ENCODE results near the gene ANKRD13A. TPM values are rescaled to one million over a fixed set of nuclear protein-coding genes. Genes with fewer than 3 reads are reported as not detected.
A peak's percentile ranks its signal among the peaks of the same experiment; 100 is the strongest.

ANKRD13A gene
- total RNA-seq, 4 donors from 2014 or later, result 125 to 167 (median 137) TPM

GRCh38 chr12:109995361-109995685 is 3.9 kb upstream of the ANKRD13A start:
- Histone ChIP-seq H3K4me3 (replicated peaks in 1 of 3) (peak overlapping the region; percentile 12 to 98 (median 96)), H3K27ac (peak overlapping the region; percentile 67 to 83 (median 82)), H3K27me3 (no peaks in the 10 kb centered on the region), H3K36me3 (no peaks in the 10 kb centered on the region), H3K4me1 (peaks cover 11 to 23% of the 10 kb centered on the region in 2 donors), H3K9me3 (no peaks in the 10 kb centered on the region)
- WGBS, 2 donors, result 7 to 10% methylated on average over 5 to 6 of the region's 6 CpGs
- DNase-seq, result no peak
- intact Hi-C loops (cut with DNase I), result no loop called here
- no peak for TF ChIP-seq CTCF (IDR thresholded peaks at IDR 0.05)
- no peak for TF ChIP-seq POLR2A (IDR thresholded peaks at IDR 0.05)

- peak in 1 of 6 experiments; percentile 10 for TF ChIP-seq CTCF (IDR thresholded peaks at IDR 0.05)
- peak; percentile 67 to 94 for TF ChIP-seq POLR2A (IDR thresholded peaks at IDR 0.05)
- 0 to 1% methylated on average over 15 to 39 of the region's 65 CpGs for WGBS, 2 donors
- Histone ChIP-seq H3K36me3 (no peaks in the 10 kb centered on the region), H3K27me3 (no peaks in the 10 kb centered on the region), H3K27ac (peak within 1 kb of the TSS; percentile 67 to 83 (median 82)), H3K4me1 (peaks cover 11 to 29% of the 10 kb centered on the region in 2 donors), H3K9me3 (no peaks in the 10 kb centered on the region), H3K4me3 (replicated peaks in 1 of 3) (peak within 1 kb of the TSS; percentile 12 to 98 (median 96))
- peak; percentile 95 to 97 for DNase-seq
- intact Hi-C loops (cut with DNase I), result no loop called here
These were observed 3.3 kb upstream of the ANKRD13A start, which contains the start of gene GIT2 for GRCh38 chr12:109995686-109996482. Gene GIT2, minus strand, starts transcription at chr12:109996368. Its CDS starts 144 bp downstream, at chr12:109996224.

- WGBS, 2 donors, result 44 to 50% methylated on average over 2 of the region's 2 CpGs
- peak overlapping the region in 1 of 3 donors; percentile 82 for H3K27ac ChIP-seq
- no peaks in the 10 kb centered on the region for H3K27me3 ChIP-seq
- no peak for DNase-seq
- H3K9me3 ChIP-seq, result no peaks in the 10 kb centered on the region
- peaks cover 11 to 35% of the 10 kb centered on the region in 2 donors for H3K4me1 ChIP-seq
- TF ChIP-seq POLR2A (IDR thresholded peaks at IDR 0.05), result no peak
- no peak for TF ChIP-seq CTCF (IDR thresholded peaks at IDR 0.05)
- no peaks in the 10 kb centered on the region for H3K36me3 ChIP-seq
- intact Hi-C loops (cut with DNase I), result no loop called here
- peak overlapping the region in 2 of 3 donors; percentile 96 to 98 for H3K4me3 ChIP-seq (replicated peaks in 1 of 3)
These were observed 2.8 kb upstream of the ANKRD13A start for GRCh38 chr12:109996483-109996853.

GRCh38 chr12:109997393-109997792 is 1.8 kb upstream of the ANKRD13A start:
- Histone ChIP-seq H3K27ac (no peak overlapping the region), H3K36me3 (no peaks in the 10 kb centered on the region), H3K4me1 (peaks cover 18 to 44% of the 10 kb centered on the region in 2 donors), H3K4me3 (replicated peaks in 1 of 3) (no peak overlapping the region), H3K9me3 (no peaks in the 10 kb centered on the region), H3K27me3 (no peaks in the 10 kb centered on the region)
- intact Hi-C loops (cut with DNase I), result no loop called here
- TF ChIP-seq POLR2A (IDR thresholded peaks at IDR 0.05) (no peak), CTCF (IDR thresholded peaks at IDR 0.05) (no peak)
- DNase-seq, result no peak
- 90 to 93% methylated on average over 4 of the region's 4 CpGs for WGBS, 2 donors

GRCh38 chr12:109998241-109998903 is 858 bp upstream of the ANKRD13A start:
- TF ChIP-seq CTCF (IDR thresholded peaks at IDR 0.05), result no peak
- no peak for TF ChIP-seq POLR2A (IDR thresholded peaks at IDR 0.05)
- Histone ChIP-seq H3K27me3 (no peaks in the 10 kb centered on the region), H3K4me3 (replicated peaks in 1 of 3) (peak overlapping the region in 1 of 3 donors; percentile 99), H3K27ac (peak overlapping the region in 2 of 3 donors; percentile 89 to 94), H3K4me1 (peaks cover 26 to 54% of the 10 kb centered on the region in 2 donors), H3K9me3 (no peaks in the 10 kb centered on the region), H3K36me3 (no peaks in the 10 kb centered on the region)
- intact Hi-C loops (cut with DNase I), result no loop called here
- no peak for DNase-seq
- 60 to 61% methylated on average over 9 of the region's 9 CpGs for WGBS, 2 donors
